HepG2 (cell line): ENCODE data around the gene DDO. TPM values are rescaled to one million over a fixed set of nuclear protein-coding genes. Genes with fewer than 3 reads are reported as not detected.

Experiments used
- GLI4 ChIP-seq: sonication (generic); formaldehyde crosslinking; IDR thresholded peaks from 2 replicates; pipeline ENCODE4 v1.5.1; 2020; ENCODE audit warnings: missing genetic modification reagents, mild to moderate bottlenecking, moderate library complexity, borderline replicate concordance
- HNRNPUL1 ChIP-seq: fragments of 200-400 bp; formaldehyde crosslinking; IDR thresholded peaks from 2 replicates; pipeline ENCODE4 v1.6.1; 2017; ENCODE audit warnings: low read depth, mild to moderate bottlenecking, low read length, moderate library complexity
- NCOA5 ChIP-seq: sonication (generic); formaldehyde crosslinking; IDR thresholded peaks from 2 replicates; pipeline ENCODE4 v1.4.0; 2020; ENCODE audit warnings: missing genetic modification reagents
- NFKBIZ ChIP-seq: IDR thresholded peaks from 2 replicates; pipeline ENCODE4 v1.6.1; 2018; ENCODE audit warnings: missing genetic modification reagents, missing compliant biosample characterization
- NR1H2 ChIP-seq: sonication (generic); formaldehyde crosslinking; IDR thresholded peaks from 2 replicates; pipeline ENCODE4 v1.8.1; 2022; ENCODE audit warnings: low read depth, missing genetic modification reagents, borderline replicate concordance
- PAX8 ChIP-seq: sonication (generic); formaldehyde crosslinking; IDR thresholded peaks from 2 replicates; pipeline ENCODE4 v1.8.0; 2022; ENCODE audit warnings: mild to moderate bottlenecking, missing genetic modification reagents, borderline replicate concordance
- PHF5A ChIP-seq: IDR thresholded peaks from one replicate; pipeline ENCODE4 v1.6.1; 2018; ENCODE audit warnings: low read depth, missing genetic modification reagents; ENCODE audit not compliant: unreplicated experiment
- SNAPC2 ChIP-seq: sonication (generic); formaldehyde crosslinking; IDR thresholded peaks from 2 replicates; pipeline ENCODE4 v1.8.1; 2022; ENCODE audit warnings: mild to moderate bottlenecking, missing genetic modification reagents
- TCF7L2 ChIP-seq: IDR thresholded peaks from 2 replicates; pipeline ENCODE4 v1.6.1; 2011; ENCODE audit warnings: mild to moderate bottlenecking, low read depth, low read length, moderate library complexity
- TFDP2 ChIP-seq: sonication (generic); formaldehyde crosslinking; IDR thresholded peaks from 2 replicates; pipeline ENCODE4 v1.4.0; 2020; ENCODE audit warnings: missing genetic modification reagents
- ZFAT ChIP-seq: sonication (generic); formaldehyde crosslinking; conservative IDR thresholded peaks from 2 replicates; pipeline ENCODE4 v1.8.1; 2023; ENCODE audit warnings: missing genetic modification reagents, inconsistent platforms
- ZFP41 ChIP-seq: sonication (generic); formaldehyde crosslinking; IDR thresholded peaks from 2 replicates; pipeline ENCODE4 v1.4.0; 2020; ENCODE audit warnings: mild to moderate bottlenecking, missing genetic modification reagents, borderline replicate concordance
- ZNF3 ChIP-seq: IDR thresholded peaks from 2 replicates; pipeline ENCODE4 v1.7.0; 2017; ENCODE audit warnings: inconsistent platforms
- ZNF337 ChIP-seq: sonication (generic); formaldehyde crosslinking; IDR thresholded peaks from 2 replicates; pipeline ENCODE4 v1.5.1; 2020; ENCODE audit warnings: missing genetic modification reagents, low read depth, mild to moderate bottlenecking, borderline replicate concordance
- ZNF530 ChIP-seq: sonication (generic); formaldehyde crosslinking; IDR thresholded peaks from 2 replicates; pipeline ENCODE4 v1.5.0; 2020; ENCODE audit warnings: low read depth, mild to moderate bottlenecking, missing genetic modification reagents
- ZSCAN29 ChIP-seq: sonication (generic); formaldehyde crosslinking; conservative IDR thresholded peaks from 2 replicates; pipeline ENCODE4 v1.4.0; 2020; ENCODE audit warnings: mild to moderate bottlenecking, missing genetic modification reagents
- polyA plus RNA-seq, 8 experiments: library from polyadenylated mRNA; depleted of rRNA in 3 of 8; stranded (reverse) in 7 of 8; unstranded in 1 of 8; fragments of >200 nt; fragmentation: Illumina TruSeq in 4 of 8; extraction: Trizol in 4 of 8; gene quantifications; 2 replicates each; pipeline versions ENCODE4 v1.2.1 to v1.2.3, GENCODE V29; 2011 to 2016; ENCODE audit warnings: low read depth in 4 of 8, missing spikeins in 1 of 8, mixed read lengths in 1 of 8; ENCODE audit not compliant: insufficient read depth in 1 of 8
- total RNA-seq, 5 experiments: library from RNA; depleted of rRNA; stranded (reverse); fragments of >200 nt; fragmentation: Illumina TruSeq; extraction: Trizol; gene quantifications; 2 replicates each; pipeline ENCODE4 v1.2.3, GENCODE V29; 2016; ENCODE audit warnings: low read depth in 1 of 5
- TF ChIP-seq, protein P1 (sequence below): sonication (generic); formaldehyde crosslinking; IDR thresholded peaks from 2 replicates; pipeline ENCODE4 v1.4.0; 2020; ENCODE audit warnings: mild to moderate bottlenecking, missing genetic modification reagents
- TF ChIP-seq, protein P2 (sequence below): sonication (generic); formaldehyde crosslinking; IDR thresholded peaks from 2 replicates; pipeline ENCODE4 v1.4.0; 2020; ENCODE audit warnings: missing genetic modification reagents, borderline replicate concordance
- TF ChIP-seq, protein P3 (sequence below): fragments of 450-650 bp; IDR thresholded peaks from 2 replicates; pipeline ENCODE4 v1.6.1; 2017; ENCODE audit warnings: mild to moderate bottlenecking

The DDO gene
- total and polyA plus RNA-seq, 2 of the 13 experiments (the other 11 are each of a cell fraction or from before 2014, with no cell fraction given) = 6.1 to 10.3 TPM

- TF ChIP-seq TFDP2 (CRISPR knock-in tag) (no peak), NR1H2 (CRISPR knock-in tag) (no peak), ZNF530 (CRISPR knock-in tag) (no peak), ZSCAN29 (no peak), PHF5A (no peak), ZFAT (no peak), PAX8 (CRISPR knock-in tag) (no peak), ZNF3 (CRISPR knock-in tag) (no peak), GLI4 (CRISPR knock-in tag) (no peak), HNRNPUL1 (no peak), TCF7L2 (no peak), NCOA5 (CRISPR knock-in tag) (no peak), SNAPC2 (no peak), NFKBIZ (CRISPR knock-in tag) (no peak), ZFP41 (CRISPR knock-in tag) (no peak), ZNF337 (CRISPR knock-in tag) (no peak)
- TF ChIP-seq, protein P1, sequence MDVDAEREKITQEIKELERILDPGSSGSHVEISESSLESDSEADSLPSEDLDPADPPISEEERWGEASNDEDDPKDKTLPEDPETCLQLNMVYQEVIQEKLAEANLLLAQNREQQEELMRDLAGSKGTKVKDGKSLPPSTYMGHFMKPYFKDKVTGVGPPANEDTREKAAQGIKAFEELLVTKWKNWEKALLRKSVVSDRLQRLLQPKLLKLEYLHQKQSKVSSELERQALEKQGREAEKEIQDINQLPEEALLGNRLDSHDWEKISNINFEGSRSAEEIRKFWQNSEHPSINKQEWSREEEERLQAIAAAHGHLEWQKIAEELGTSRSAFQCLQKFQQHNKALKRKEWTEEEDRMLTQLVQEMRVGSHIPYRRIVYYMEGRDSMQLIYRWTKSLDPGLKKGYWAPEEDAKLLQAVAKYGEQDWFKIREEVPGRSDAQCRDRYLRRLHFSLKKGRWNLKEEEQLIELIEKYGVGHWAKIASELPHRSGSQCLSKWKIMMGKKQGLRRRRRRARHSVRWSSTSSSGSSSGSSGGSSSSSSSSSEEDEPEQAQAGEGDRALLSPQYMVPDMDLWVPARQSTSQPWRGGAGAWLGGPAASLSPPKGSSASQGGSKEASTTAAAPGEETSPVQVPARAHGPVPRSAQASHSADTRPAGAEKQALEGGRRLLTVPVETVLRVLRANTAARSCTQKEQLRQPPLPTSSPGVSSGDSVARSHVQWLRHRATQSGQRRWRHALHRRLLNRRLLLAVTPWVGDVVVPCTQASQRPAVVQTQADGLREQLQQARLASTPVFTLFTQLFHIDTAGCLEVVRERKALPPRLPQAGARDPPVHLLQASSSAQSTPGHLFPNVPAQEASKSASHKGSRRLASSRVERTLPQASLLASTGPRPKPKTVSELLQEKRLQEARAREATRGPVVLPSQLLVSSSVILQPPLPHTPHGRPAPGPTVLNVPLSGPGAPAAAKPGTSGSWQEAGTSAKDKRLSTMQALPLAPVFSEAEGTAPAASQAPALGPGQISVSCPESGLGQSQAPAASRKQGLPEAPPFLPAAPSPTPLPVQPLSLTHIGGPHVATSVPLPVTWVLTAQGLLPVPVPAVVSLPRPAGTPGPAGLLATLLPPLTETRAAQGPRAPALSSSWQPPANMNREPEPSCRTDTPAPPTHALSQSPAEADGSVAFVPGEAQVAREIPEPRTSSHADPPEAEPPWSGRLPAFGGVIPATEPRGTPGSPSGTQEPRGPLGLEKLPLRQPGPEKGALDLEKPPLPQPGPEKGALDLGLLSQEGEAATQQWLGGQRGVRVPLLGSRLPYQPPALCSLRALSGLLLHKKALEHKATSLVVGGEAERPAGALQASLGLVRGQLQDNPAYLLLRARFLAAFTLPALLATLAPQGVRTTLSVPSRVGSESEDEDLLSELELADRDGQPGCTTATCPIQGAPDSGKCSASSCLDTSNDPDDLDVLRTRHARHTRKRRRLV (CRISPR knock-in tag) = 0 out of 2 replicates have a peak, but pooled peaks have one; percentile 28
- TF ChIP-seq, protein P2, sequence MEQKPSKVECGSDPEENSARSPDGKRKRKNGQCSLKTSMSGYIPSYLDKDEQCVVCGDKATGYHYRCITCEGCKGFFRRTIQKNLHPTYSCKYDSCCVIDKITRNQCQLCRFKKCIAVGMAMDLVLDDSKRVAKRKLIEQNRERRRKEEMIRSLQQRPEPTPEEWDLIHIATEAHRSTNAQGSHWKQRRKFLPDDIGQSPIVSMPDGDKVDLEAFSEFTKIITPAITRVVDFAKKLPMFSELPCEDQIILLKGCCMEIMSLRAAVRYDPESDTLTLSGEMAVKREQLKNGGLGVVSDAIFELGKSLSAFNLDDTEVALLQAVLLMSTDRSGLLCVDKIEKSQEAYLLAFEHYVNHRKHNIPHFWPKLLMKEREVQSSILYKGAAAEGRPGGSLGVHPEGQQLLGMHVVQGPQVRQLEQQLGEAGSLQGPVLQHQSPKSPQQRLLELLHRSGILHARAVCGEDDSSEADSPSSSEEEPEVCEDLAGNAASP (CRISPR knock-in tag) = no peak
- TF ChIP-seq, protein P3, sequence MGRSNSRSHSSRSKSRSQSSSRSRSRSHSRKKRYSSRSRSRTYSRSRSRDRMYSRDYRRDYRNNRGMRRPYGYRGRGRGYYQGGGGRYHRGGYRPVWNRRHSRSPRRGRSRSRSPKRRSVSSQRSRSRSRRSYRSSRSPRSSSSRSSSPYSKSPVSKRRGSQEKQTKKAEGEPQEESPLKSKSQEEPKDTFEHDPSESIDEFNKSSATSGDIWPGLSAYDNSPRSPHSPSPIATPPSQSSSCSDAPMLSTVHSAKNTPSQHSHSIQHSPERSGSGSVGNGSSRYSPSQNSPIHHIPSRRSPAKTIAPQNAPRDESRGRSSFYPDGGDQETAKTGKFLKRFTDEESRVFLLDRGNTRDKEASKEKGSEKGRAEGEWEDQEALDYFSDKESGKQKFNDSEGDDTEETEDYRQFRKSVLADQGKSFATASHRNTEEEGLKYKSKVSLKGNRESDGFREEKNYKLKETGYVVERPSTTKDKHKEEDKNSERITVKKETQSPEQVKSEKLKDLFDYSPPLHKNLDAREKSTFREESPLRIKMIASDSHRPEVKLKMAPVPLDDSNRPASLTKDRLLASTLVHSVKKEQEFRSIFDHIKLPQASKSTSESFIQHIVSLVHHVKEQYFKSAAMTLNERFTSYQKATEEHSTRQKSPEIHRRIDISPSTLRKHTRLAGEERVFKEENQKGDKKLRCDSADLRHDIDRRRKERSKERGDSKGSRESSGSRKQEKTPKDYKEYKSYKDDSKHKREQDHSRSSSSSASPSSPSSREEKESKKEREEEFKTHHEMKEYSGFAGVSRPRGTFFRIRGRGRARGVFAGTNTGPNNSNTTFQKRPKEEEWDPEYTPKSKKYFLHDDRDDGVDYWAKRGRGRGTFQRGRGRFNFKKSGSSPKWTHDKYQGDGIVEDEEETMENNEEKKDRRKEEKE = no peak
Measured at GRCh38 chr6:110415086-110415916, at the start of gene DDO (continued).
